SK-N-MC (cell line): ENCODE measurements around the gene BAZ1B.

Experiments
- EZH2 ChIP-seq: fragments of 200-600 bp; sonication (generic); IDR thresholded peaks from one replicate; pipeline ENCODE4 v1.6.1; 2017; ENCODE audit warnings: antibody characterized with exemption
- FOXP2 ChIP-seq: optimal IDR thresholded peaks from 2 replicates; pipeline ENCODE3; 2011; ENCODE audit warnings: mild to moderate bottlenecking, moderate library complexity; ENCODE audit not compliant: insufficient read depth; ENCODE audit errors: extremely low read length, control extremely low read depth
- POLR2AphosphoS5 ChIP-seq: IDR thresholded peaks from 2 replicates; pipeline ENCODE4 v1.6.1; 2012; ENCODE audit warnings: mild to moderate bottlenecking, low read depth, low read length, borderline replicate concordance

DNA sequence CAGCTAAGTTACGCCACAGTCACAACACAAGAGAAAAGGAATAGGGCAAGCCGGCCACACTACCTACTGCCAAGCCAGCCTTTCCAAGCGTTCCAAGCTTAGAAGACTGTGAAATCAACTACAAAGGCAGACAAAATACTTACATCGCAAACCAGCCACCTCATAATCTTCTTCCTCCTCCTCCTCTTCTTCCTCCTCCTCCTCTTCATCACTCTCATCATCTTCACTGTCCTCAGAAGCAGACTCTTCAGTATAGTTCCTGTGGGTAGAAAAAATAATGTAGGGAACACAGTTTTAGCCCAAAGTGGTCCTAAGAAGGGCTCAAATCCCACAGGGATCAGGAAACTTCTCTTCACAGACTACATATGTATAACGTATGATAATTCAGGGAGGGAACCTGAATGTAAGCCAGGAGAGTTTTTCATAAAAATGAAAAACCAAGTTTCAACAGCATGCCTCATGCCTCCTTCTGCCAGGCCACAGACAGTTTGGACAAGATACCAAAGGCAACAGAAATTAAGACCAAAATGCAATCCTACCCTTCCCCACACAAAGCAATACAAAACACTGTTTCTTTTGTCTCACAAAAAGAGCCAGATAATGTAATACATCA lies 74.9 kb downstream of the BAZ1B start:
- TF ChIP-seq EZH2: no peak
- no peak for TF ChIP-seq POLR2AphosphoS5
- no peak for TF ChIP-seq FOXP2
